ENCODE results near the gene ZNF286A.
"Not testable (repeated sequence)": the region's sequence is repeated elsewhere in the genome, so short reads cannot be mapped to it uniquely, and the experiment has no call there.

Gene ZNF286A

DNA sequence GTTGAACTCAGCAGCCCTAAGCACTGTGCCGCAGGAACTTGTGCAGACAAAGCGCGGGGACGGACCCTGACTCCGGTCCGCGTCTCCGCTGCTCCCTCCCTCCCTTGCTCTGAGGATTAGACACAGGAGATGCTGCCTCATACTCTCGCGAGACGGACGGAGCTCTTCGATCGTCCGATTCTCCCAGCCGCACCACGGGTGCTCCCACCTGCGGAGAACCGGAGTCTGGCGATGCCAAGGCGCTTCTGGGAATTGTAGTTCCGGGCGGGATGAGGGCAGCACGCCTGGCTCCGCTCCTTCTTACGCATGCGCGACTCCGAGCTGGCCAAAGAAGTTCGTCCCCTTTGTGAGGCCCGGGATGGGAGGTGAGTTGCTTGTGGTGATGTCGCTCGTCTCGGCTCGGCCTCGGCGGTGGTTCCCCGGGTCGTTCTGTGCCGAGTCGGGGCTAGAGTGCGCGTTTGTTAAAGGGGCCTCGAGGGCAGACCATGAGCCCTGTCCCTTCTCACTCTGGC is at the start of gene ZNF286A:
TSS of gene ZNF286A (plus strand) at position 340 of the 512 bp plus-strand sequence. CDS start 578 bp downstream, outside the sequence.
- peak; percentile 98 for DNase-seq (ENCODE audit: low read depth)
- peak within 1 kb of the TSS; percentile 48 for H3K4me3 ChIP-seq (ENCODE audit: control insufficient read depth, low read depth, low read length)

DNA sequence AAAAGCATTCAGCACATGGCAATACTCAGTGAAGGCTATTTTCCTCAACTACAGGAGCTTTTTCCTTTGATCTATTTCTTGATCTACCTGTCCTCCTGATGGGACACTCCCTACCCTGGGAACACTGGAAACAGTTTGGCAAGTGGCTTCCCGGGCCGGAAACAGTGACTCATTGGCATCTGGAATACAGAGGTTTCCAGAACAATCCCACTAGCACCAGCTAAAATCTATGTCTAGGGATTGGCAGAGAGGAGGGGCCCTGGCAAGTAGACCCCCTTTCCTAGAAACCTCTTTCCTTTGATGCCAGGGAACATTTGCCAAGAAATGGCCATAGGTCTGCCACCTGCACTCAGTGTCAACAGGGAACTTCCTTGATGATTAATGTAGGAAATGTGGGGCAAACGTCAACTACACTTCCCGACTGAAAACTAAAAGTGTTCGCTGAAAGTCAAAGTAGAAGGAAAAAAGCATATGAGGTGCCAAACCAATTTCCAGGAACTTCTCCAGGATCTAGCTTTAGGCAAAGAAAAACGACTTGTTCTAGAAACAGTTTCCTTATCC is 49.6 kb upstream of the ZNF286A start:
- peak; percentile 62 for DNase-seq (ENCODE audit: low read depth)
- peak overlapping the region; percentile 85 for H3K4me3 ChIP-seq (ENCODE audit: control insufficient read depth, low read depth, low read length)
- TF ChIP-seq, protein P1, sequence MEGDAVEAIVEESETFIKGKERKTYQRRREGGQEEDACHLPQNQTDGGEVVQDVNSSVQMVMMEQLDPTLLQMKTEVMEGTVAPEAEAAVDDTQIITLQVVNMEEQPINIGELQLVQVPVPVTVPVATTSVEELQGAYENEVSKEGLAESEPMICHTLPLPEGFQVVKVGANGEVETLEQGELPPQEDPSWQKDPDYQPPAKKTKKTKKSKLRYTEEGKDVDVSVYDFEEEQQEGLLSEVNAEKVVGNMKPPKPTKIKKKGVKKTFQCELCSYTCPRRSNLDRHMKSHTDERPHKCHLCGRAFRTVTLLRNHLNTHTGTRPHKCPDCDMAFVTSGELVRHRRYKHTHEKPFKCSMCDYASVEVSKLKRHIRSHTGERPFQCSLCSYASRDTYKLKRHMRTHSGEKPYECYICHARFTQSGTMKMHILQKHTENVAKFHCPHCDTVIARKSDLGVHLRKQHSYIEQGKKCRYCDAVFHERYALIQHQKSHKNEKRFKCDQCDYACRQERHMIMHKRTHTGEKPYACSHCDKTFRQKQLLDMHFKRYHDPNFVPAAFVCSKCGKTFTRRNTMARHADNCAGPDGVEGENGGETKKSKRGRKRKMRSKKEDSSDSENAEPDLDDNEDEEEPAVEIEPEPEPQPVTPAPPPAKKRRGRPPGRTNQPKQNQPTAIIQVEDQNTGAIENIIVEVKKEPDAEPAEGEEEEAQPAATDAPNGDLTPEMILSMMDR (conservative IDR thresholded peaks at IDR 0.05; ENCODE audit: control insufficient read depth, insufficient read depth, low read depth, low read length) = no peak

DNA sequence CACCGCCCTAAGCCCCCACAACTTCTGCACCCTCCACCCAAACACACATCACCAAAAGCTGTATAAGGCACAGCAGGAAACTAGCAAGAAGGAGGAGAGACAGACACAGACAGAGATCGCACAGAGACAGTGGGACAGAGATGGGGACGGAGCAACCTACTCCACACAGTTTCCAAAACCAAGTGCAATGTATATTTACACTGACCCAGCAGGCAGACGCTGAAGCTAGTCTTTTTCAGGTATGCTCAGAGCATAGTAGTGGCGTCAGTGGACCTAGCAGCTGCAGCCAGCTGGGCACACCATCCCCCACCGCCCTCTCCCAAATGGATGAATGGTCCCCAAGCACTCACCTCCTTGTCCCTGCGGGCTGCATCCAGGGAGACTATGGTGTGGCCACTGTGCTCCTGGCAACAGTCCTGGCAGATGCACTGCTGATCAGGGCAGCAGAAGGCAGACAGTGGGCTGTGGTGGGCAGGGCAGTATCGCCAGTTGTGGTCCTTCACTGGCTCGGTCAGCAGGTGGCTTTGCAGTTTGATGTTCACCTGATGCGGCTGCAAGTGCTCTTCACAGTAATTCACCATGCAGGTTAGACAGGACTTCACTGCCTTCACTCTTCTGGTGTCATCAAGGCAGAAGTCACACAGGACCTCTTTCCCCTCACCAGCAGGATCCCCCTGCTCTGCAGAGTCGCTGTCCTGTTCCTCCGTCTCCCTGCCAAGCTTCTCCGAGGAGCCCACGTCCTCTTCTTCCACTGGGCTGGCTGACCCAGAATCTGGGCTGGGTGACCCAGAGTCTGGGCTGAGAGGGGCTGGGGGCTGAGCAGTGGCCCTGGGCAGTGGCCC is 48.6 kb upstream of the ZNF286A start:
- TF ChIP-seq, protein P1 (conservative IDR thresholded peaks at IDR 0.05; ENCODE audit: control insufficient read depth, insufficient read depth, low read depth, low read length) = no peak
- peak; percentile 2 for DNase-seq (ENCODE audit: low read depth)
- peak overlapping the region; percentile 85 for H3K4me3 ChIP-seq (ENCODE audit: control insufficient read depth, low read depth, low read length)

DNA sequence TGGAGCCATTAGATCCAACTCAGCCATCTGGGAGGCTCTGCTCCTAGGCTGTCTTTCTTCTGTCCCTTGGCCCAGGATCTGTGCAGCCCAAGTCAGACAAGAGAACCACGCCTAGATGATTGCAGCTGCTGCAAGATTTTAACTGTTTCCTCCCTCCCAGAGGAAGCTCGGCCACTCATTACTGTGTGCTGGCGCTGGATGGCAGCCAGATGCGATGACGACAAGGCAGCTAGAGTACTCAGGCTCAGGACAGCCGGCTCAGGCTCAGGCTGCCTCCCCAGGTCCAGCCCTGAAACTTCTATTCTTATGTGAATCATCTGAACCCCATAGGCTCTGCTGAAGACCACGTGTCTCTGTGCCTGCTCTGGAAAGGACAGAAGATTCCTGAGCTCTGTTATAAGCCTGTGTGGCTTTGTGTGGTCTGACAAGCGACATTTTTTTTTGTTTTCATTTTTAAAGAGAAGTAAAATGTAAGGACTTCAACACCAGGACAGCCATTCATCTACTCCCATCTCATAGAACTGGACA is 47.9 kb upstream of the ZNF286A start:
- peak overlapping the region; percentile 85 for H3K4me3 ChIP-seq (ENCODE audit: control insufficient read depth, low read depth, low read length)
- TF ChIP-seq, protein P1 (conservative IDR thresholded peaks at IDR 0.05; ENCODE audit: control insufficient read depth, insufficient read depth, low read depth, low read length) = peak; percentile 0
- peak; percentile 99 for DNase-seq (ENCODE audit: low read depth)

DNA sequence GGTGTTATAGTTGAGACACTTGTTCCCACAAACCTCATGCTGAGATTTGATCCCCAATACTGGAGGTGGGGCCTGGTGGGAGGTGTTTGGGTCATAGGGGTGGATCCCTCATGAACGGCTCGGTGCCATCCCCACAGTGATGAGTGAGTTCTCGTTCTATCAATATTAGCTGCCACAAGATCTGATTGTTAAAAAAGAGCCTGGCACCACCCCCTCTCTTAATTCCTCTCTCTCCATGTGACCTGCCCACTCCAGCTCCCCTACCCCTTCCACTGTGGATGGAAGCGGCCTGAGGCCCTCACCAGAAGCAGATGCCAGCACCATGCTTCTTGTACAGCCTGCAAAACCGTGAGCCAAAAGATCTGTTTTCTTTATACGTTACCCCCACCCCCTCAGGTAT is 46.6 kb upstream of the ZNF286A start:
- no peak for DNase-seq (ENCODE audit: low read depth)
- TF ChIP-seq, protein P1 (conservative IDR thresholded peaks at IDR 0.05; ENCODE audit: control insufficient read depth, insufficient read depth, low read depth, low read length) = no peak
- H3K4me3 ChIP-seq (ENCODE audit: control insufficient read depth, low read depth, low read length) = no peak overlapping the region

DNA sequence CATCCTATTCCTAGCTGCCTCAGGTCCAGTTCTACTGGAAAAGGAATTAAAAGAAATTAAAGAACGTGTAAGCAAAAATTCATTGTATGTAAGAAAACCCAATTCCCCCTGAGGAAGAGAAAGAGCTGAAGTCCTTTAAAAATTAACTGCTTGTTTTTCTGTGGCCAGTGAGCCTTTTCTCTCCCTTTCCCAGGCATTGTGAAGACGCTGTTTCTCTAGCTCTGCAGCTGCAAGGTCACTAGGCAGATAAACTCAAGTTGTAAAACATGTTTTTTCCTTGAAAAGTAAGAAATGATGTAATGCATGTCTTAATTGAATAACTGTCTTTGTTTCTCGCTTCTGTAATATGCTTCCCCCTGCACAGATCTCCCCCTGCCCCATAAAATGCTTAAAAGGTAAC is 45.2 kb upstream of the ZNF286A start:
- H3K4me3 ChIP-seq (ENCODE audit: control insufficient read depth, low read depth, low read length); DNase-seq (ENCODE audit: low read depth): not testable (repeated sequence)

DNA sequence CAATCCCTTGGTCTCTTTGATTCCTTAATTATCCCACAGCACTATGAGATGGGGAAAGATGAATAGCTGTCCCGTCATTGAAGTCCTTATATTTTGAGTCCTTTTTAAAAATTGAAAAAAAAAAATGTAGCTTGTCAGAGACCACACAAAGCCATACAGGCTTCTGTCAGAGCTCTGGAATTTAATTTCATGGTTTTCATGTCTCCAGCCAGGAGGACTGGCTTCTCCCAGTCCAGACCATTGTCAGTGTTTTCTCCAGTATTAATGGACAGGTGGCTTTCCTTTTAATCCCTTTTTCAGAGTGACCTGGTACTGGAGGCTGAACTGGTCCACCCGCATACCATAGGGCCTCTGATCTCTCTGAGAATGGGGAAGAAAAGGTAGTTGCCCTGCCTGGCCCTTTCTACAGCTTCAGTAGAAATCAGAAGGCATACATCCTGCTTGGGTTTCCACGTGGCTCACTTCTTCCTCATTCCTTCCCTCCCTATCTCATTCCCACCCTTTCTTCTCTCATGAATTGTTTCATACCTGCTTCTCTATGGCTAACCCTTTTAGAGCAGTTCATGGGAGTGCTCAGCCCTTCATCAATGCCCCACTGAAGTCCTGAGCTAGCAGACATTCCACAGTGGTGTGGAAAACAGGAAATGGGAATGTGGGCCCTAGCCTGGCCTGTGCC is 44.5 kb upstream of the ZNF286A start:
- TF ChIP-seq, protein P1 (conservative IDR thresholded peaks at IDR 0.05; ENCODE audit: control insufficient read depth, insufficient read depth, low read depth, low read length) = no peak
- H3K4me3 ChIP-seq (ENCODE audit: control insufficient read depth, low read depth, low read length) = no peak overlapping the region
- DNase-seq (ENCODE audit: low read depth) = no peak
